Astrocyte (in vitro differentiated cells and primary cell): ENCODE results near the gene CCDC157.

Experiments used
- CTCF ChIP-seq: IDR thresholded peaks from 2 replicates; pipeline ENCODE4 v1.5.1; 2011; ENCODE audit warnings: low read depth, mild to moderate bottlenecking, inconsistent platforms, low read length, moderate library complexity; ENCODE audit not compliant: insufficient read depth
- EZH2 ChIP-seq: IDR thresholded peaks from 2 replicates; pipeline ENCODE4 v1.6.1; 2012; ENCODE audit warnings: mild to moderate bottlenecking, low read length, inconsistent platforms; ENCODE audit not compliant: insufficient read depth

- TF ChIP-seq CTCF, result no peak
- no peak for TF ChIP-seq EZH2
Measured at GRCh38 chr22:30375312-30375849, 18.6 kb downstream of the CCDC157 start.
